NCI-H226 (cell line): ENCODE data around the gene ADGRA1.
"Not testable (repeated sequence)": the region's sequence is repeated elsewhere in the genome, so short reads cannot be mapped to it uniquely, and the experiment has no call there.

Experiments
- DNase-seq: peaks from one replicate; pipeline ENCODE4 v3.0.0-alpha.2; 2015

ADGRA1 gene

DNA sequence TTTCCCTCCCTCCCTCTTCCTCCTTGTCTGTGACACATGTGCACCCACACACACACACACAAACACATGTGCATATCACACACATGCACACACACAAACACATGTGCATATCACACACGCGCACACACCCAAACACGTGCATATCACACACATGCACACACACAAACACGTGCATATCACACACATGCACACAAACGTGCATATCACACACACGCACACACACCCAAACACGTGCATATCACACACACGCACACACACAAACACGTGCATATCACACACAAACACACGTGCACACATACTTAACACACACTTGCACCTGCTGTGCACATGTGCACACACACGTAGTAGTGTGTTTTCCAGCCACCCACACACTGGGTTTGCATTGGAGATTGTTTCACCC is 42.9 kb downstream of the ADGRA1 start:
- DNase-seq: no peak

- DNase-seq: no peak
These were observed 43.3 kb downstream of the ADGRA1 start for GRCh38 chr10:133131053-133131452.

DNA sequence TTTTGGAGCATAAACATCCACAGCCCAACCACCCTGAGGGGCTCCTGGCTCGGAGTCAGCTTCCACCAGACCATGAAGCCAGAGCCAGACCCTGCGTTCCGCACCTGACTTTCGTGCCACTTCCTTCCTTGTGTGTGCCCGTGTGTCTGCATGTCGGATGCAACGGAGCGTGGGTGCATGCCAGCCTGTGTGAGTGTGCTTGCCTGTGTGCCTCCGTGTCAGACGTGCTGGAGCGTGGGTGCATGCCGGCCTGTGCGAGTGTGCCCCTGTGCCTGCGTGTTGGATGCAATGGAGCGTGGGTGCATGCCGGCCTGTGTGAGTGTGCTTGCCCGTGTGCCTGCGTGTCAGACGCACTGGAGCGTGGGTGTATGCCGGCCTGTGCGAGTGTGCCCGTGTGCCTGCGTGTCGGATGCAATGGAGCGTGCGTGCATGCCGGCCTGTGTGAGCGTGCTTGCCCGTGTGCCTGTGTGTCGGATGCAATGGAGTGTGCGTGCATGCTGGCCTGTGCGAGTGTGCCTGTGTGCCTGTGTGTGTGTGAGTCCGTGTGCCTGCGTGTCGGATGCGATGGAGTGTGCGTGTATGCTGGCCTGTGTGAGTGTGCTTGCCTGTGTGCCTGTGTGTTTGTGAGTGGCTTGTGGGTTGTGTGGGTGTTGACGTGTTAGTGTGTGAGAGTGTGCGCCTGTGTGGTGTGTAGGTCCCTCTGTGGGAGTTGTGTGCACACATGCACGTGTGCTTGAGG is 44.2 kb downstream of the ADGRA1 start:
- no peak for DNase-seq

DNA sequence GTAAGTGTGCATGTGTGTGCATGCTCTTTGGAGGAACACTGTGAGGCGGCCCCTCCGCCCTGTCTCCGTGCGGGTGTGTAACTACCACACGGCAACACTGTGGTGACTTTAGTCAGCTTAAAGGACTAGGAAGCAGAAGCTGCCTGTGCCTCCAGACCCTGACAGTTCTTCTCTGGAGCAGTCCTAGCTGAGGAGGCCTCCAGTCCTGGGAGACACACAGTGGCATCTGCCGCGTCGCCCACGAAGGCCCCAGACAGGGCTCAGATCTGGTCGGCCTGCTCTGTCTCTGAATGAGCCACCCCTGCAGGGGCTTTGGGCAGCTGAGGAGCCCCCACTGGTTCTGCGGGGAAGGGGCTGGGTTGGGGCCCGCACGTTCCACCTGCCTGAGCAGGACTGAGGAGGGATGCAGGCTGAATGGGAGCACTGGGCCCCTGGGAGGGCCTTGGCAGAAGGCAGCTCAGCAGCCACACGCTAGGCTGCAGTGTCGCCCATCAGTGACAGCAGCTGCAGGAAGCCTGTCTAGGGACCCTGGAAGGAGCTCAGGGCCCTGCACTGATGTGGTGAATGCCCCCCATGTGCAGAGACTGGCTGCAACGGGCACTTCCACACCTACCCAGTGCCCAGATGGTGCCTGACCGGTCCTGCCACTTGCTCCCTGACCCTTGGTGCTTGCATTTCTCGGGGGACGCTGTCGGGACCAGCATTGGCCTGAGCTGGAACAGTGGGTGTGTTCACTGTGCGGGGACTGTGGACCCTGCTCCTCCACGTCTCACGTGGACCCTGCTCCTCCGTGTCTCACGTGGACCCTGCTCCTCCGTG is 45.0 kb downstream of the ADGRA1 start:
- no peak for DNase-seq

- no peak for DNase-seq
These were observed 45.9 kb downstream of the ADGRA1 start for GRCh38 chr10:133133471-133134231.

DNA sequence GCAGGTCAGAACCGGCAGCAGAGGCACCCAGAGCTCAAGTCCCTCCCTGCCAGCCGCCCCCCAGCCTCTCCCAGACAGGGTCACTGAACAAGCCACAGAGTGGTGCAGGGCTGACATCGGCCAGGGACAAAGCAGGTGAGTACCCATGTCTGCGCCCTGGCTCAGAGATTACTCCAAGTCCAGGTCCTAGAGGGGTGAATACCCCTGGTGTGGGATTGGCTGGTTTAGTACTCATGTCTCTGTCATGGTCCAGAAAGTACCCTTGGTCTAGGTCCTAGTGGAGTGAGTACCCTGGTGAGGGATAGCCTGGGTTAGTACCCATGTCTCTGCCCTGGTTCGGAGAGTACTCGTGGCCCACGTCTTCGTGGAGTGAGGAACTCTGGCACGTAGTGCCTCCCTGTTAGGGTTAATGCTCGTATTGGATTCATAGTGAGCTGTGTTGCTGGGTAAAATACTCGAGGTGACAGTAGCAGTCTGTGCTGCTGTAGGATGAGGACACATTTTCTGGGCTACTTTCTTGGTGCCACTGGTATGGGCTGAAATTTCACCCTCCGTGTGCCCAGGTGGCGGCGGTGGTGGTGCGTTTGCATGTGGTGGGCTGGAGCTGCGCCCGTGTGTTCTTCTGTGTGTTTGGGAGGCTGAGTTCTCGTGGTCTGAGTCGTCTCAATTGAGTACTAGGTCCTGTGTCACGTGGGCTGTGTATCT is 46.8 kb downstream of the ADGRA1 start:
- no peak for DNase-seq

GRCh38 chr10:133135116-133135465 is 47.4 kb downstream of the ADGRA1 start:
- DNase-seq: no peak

- not testable (repeated sequence) for DNase-seq
These were observed 49.9 kb downstream of the ADGRA1 start for GRCh38 chr10:133137486-133138145.

DNA sequence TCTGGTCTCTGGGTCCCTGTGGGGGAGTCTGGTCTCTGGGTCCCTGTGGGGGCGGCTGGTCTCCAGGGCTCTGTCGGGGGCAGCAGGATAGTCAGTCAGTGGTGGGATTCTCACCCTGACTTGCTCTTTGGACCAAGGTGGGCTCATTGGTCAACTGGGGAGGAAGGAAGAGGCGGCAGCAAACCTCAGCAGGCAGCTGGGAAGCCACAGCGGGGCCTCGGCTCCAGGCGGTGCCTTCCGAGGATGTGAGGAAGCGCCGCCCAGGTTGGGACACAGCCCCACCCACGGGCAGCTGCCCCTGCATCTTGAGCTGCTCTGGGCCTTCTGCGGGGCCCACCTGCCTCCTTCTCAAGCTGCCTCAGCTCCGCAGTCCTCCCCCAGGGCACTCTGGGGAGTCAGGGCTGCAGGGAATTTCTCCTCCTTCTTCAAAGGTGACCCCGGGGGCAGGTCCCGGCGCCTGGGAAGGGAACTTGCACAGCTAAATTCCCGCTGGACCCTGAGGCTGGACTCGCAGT is 51.9 kb downstream of the ADGRA1 start:
- DNase-seq: no peak

DNA sequence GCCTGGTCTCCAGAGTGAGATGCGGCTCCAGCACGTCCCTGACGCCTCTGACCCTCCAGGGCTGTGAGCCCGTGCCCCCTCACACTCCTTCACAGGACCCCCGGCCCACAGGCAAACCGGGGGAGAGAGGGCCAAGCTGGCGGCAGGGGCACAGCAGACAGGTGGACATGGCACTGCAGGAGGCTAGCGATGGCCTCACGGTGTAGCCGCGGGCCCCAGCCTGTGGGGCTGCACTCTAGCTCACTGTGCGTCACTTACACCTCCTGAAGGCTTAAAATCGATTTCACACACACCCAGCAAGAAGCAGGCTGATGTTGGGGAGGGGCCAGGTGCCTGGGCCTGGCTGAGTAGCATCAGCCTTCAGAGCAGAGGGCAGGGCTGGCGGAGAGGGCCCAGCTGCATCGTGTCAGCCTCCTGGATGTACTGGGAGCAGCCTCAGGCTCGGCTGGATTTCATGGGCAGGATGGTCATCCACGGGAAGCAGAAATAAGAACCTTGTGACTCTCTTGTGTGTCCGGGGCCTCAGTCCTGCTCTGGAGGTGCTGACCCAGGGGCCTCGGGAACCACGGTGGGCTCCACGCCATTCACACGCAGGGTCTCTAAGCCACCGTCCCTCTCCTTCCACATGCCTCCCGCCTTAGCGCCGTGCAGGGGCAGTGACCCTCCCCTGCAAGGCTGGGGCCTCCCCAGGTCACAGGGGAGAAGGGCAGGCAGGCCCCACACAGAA is 52.9 kb downstream of the ADGRA1 start:
- no peak for DNase-seq

DNA sequence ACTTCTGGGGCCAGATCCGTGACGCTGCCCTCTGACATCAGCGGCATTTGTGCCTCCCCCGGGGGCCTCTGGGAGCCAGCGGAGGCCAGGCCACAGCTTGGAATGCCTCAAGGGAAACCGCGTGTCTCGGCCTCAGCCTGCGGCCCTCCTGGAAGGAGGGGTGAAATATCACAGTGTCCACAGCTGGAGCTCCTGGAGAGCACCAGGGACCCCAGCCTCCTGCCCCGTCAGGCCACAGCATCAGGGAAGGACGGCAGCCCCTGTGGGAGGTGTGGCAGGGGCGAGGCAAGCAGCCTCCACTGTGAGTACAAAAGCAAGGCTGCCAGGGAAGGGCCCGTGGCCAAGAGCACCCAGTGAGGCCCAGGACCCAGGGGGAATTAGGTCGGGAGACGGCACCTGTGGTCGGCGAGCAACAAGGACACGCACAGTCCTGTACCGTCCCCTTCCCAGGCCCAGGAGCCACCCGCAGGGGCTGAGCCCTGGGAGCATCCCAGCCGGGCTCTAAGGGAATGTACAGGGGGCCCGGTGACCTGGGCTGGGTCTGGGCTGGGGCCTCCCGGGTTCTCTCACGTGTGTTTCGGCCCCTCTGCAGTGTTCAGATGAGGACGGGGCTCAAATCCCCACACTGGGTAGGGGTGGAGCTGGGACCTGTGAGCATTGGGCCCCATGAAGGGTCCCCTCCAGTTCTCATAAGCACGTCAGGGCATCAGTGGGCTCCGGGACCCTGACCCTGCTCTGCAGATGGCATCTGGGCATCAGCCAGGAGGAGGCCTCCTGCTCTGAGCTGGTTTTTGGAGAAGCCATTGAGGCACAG is 53.6 kb downstream of the ADGRA1 start:
- no peak for DNase-seq

DNA sequence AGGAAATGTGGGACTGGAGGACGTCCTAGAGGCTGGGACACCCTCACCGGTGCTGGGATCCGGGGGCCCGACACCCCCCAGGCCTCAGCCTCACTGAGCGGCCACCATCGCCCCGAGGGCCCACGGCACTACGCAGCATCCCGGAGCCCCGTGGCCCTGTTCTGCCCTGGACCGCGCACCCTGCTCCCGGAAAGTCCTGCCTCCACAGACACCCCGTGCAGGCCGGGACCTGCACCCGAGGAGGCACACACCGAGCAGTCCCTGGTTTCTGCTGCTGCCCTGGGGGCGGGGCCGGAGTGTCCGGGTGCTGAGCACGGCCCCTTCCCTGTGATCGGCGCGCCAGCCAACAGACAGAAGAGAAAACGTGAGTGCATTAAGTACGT is 54.2 kb downstream of the ADGRA1 start:
- DNase-seq: no peak

DNA sequence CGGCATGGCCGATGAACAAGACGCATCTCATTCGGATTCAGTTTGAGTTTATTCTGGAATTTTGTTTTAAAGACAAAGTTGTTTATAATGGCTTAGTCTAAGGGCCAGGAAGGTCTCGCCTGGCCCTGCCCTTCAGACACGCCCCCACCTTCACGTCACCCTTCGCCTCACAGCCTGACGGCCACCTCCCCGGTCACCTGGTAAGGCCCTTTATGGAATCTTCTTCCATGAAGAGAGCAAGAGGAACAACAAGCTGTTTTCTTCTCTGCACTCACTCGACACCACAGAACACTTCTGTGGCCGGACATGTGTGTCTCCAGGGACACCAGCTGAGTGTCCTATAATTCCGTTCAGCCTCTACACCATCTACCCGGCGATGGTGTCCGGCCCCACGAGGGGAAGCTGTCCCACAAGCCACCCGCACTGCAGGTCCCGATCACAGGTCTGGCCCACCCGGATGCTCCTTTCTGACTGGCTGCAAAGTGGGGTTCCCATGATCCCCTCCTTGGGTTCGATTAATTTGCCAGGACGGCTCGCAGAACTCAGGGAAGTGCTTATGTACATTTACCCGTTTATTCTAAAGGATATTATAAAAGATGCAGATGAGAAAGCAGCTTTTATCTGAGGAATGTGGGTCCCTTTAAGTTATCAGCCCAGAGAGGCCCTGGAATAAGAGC is 54.9 kb downstream of the ADGRA1 start:
- no peak for DNase-seq

DNA sequence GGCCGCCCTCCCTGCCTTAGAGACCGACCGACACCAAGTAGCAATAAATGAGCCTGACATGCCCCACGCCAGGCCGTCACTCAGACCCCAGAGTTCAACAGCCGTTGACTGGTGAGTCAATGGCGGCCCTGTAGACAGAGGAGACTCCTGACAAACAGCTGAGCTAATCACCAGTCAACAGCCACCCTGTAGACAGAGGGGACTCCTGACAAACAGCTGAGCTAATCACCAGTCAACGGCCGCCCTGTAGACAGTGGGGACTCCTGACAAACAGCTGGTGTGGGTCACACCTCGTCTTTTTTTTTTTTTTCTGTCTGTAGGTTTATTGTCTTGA is 55.4 kb downstream of the ADGRA1 start:
- DNase-seq: no peak

- DNase-seq: no peak
These were observed 55.8 kb downstream of the ADGRA1 start for GRCh38 chr10:133143546-133143945.

DNA sequence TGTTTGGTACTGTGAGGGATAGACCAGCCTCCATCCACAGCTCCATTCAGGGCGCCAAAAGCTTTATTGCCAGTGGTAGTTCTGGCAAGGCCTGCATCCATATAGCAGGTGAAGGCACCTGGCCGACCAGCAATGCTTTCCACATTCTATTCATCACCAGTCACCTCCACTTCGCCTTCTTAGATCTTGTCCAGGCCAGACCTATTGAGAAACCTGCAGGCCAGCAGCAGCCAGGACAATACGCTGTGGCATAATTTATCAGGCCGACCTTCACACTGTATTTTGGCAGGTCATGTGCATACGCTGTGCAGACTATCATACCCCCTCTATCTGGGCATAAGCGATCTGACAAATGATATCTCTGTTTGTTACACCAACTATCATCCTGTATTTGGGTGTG is 57.0 kb downstream of the ADGRA1 start:
- no peak for DNase-seq

DNA sequence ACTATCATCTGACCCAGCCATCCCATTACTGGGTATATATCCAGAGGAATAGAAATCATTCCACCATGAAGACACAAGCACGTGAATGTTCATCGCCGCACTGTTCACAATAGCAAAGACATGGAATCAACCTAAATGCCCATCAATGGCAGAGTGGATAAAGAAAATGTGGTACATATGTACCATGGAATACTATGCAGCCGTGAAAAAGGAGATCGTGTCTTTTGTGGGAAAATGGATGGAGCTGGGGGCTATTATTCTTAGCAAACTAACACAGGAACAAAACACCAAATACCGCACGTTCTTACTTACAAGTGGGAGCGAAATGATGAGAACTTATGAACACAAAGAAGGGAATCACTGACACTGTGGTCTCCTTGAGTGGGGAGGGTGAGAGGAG is 62.5 kb downstream of the ADGRA1 start:
- no peak for DNase-seq

GRCh38 chr10:133150656-133151055 is 62.9 kb downstream of the ADGRA1 start:
- DNase-seq: no peak

DNA sequence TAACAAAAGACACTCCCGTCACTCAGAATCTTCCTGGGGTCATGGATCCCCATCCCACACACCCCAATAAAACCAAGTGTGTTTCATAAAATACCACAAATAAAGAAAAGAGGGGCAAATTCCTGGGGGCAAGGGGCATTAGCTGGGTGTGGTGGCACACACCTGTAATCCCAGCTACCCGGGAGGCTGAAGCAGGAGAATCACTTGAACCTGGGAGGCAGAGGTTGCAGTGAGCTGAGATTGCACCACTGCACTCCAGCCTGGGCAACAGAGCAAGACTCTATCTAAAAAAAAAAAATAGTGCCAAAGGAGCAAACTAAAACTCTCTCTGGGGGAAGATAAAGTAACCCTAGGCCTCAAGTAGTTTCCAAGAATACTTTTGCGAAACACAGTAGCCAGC is 63.3 kb downstream of the ADGRA1 start:
- DNase-seq: not testable (repeated sequence)

GRCh38 chr10:133151543-133151972 is 63.8 kb downstream of the ADGRA1 start:
- no peak for DNase-seq
